HEK293T (cell line): ENCODE data around the gene EFCC1.

Experiments
- CTCF ChIA-PET: fragments of 350-600 bp; formaldehyde crosslinking; extraction: SDS; loops from one replicate; lab custom pipeline; 2021; ENCODE audit warnings: antibody characterized with exemption, inconsistent platforms; lab: Yijun Ruan, JAX
- POLR2A ChIA-PET: fragments of 350-600 bp; formaldehyde crosslinking; extraction: SDS; loops from one replicate; lab custom pipeline; 2020; ENCODE audit warnings: antibody characterized with exemption, inconsistent platforms; lab: Yijun Ruan, JAX
- DNase-seq: peaks from one replicate; pipeline ENCODE4 v3.0.0; 2012; ENCODE audit warnings: mixed read lengths; ENCODE audit errors: extremely low spot score
- ARNT ChIP-seq: fragments of 450-650 bp; IDR thresholded peaks from 2 replicates; pipeline ENCODE4 v1.6.1; 2017; ENCODE audit warnings: mild to moderate bottlenecking
- BHLHE40 ChIP-seq: fragments of 450-650 bp; IDR thresholded peaks from 2 replicates; pipeline ENCODE4 v1.6.1; 2016; ENCODE audit warnings: mild to moderate bottlenecking, moderate library complexity, borderline replicate concordance
- CTBP1 ChIP-seq: fragments of 450-650 bp; IDR thresholded peaks from 2 replicates; pipeline ENCODE4 v1.6.1; 2016; ENCODE audit warnings: borderline replicate concordance
- ELF4 ChIP-seq: fragments of 450-650 bp; IDR thresholded peaks from 2 replicates; pipeline ENCODE4 v1.6.1; 2017; ENCODE audit warnings: antibody characterized with exemption
- FOXA1 ChIP-seq: fragments of 450-650 bp; IDR thresholded peaks from 2 replicates; pipeline ENCODE4 v1.6.1; 2016; ENCODE audit warnings: mild to moderate bottlenecking
- FOXK2 ChIP-seq: fragments of 450-650 bp; IDR thresholded peaks from 2 replicates; pipeline ENCODE4 v1.6.1; 2016; ENCODE audit warnings: mild to moderate bottlenecking
- FOXM1 ChIP-seq: fragments of 450-650 bp; IDR thresholded peaks from 2 replicates; pipeline ENCODE4 v1.6.1; 2017; ENCODE audit warnings: mild to moderate bottlenecking, borderline replicate concordance
- HDGF ChIP-seq: fragments of 450-650 bp; IDR thresholded peaks from 2 replicates; pipeline ENCODE4 v1.6.1; 2017; ENCODE audit warnings: antibody characterized with exemption, borderline replicate concordance
- L3MBTL2 ChIP-seq: fragments of 450-650 bp; conservative IDR thresholded peaks from 2 replicates; pipeline ENCODE4 v1.6.1; 2016; ENCODE audit warnings: mild to moderate bottlenecking
- LEF1 ChIP-seq: fragments of 450-650 bp; IDR thresholded peaks from 2 replicates; pipeline ENCODE4 v1.6.1; 2017; ENCODE audit warnings: mild to moderate bottlenecking, borderline replicate concordance
- NFRKB ChIP-seq: fragments of 450-650 bp; IDR thresholded peaks from 2 replicates; pipeline ENCODE4 v1.6.1; 2016; ENCODE audit warnings: mild to moderate bottlenecking, moderate library complexity
- PKNOX1 ChIP-seq: fragments of 450-650 bp; IDR thresholded peaks from 2 replicates; pipeline ENCODE4 v1.6.1; 2016
- SP1 ChIP-seq: fragments of 450-650 bp; IDR thresholded peaks from 2 replicates; pipeline ENCODE4 v1.6.1; 2017
- SUZ12 ChIP-seq: fragments of 450-650 bp; IDR thresholded peaks from 2 replicates; pipeline ENCODE4 v1.6.1; 2016; ENCODE audit warnings: mild to moderate bottlenecking
- TARDBP ChIP-seq: fragments of 450-650 bp; IDR thresholded peaks from 2 replicates; pipeline ENCODE4 v1.6.1; 2016
- ZNF384 ChIP-seq: fragments of 450-650 bp; IDR thresholded peaks from 2 replicates; pipeline ENCODE4 v1.6.1; 2016

The EFCC1 gene

GRCh38 chr3:128993461-128994172 lies 7.5 kb upstream of the EFCC1 start, which contains the start of gene CFAP92:
Gene CFAP92 (minus strand): TSS chr3:128994076. CDS start chr3:128993304, 772 bp downstream.
- ChIA-PET POLR2A (interaction anchor here (0.7 to 1.2 kb wide), 4 partner anchors 12 to 72 kb away, joined by 3 to 5 read pairs (median 4); no protein-coding TSS in a partner anchor), CTCF (interaction anchor here (0.6 to 0.8 kb wide), 2 partner anchors 10 to 1299 kb away, joined by 3 to 4 read pairs; no protein-coding TSS in a partner anchor)
- peak; percentile 86 for DNase-seq
- TF ChIP-seq BHLHE40 = no peak
- peak; percentile 40 for TF ChIP-seq L3MBTL2

- TF ChIP-seq FOXK2 = no peak
- TF ChIP-seq ARNT = no peak
- TF ChIP-seq L3MBTL2 = no peak
- no peak for TF ChIP-seq LEF1
- no peak for TF ChIP-seq BHLHE40
- TF ChIP-seq PKNOX1 = no peak
- TF ChIP-seq CTBP1 = no peak
- TF ChIP-seq FOXM1 = no peak
- TF ChIP-seq NFRKB = no peak
- no peak for TF ChIP-seq SP1
- ChIA-PET POLR2A (interaction anchor here (0.7 to 1.2 kb wide), 4 partner anchors 12 to 72 kb away, joined by 3 to 5 read pairs (median 4); no protein-coding TSS in a partner anchor), CTCF (interaction anchor here (0.8 kb wide), 1 partner anchor 11 kb away, joined by 3 read pairs; no protein-coding TSS in a partner anchor)
- no peak for DNase-seq
Measured at GRCh38 chr3:128994173-128994512, 7.0 kb upstream of the EFCC1 start.

- ChIA-PET POLR2A (interaction anchor here (0.7 to 1.2 kb wide), 4 partner anchors 13 to 71 kb away, joined by 3 to 5 read pairs (median 4); no protein-coding TSS in a partner anchor), CTCF (interaction anchor here (0.8 kb wide), 1 partner anchor 12 kb away, joined by 3 read pairs; no protein-coding TSS in a partner anchor)
- no peak for DNase-seq
Measured at GRCh38 chr3:128994581-128995546, 6.2 kb upstream of the EFCC1 start.

GRCh38 chr3:128995737-128996136 lies 5.4 kb upstream of the EFCC1 start:
- TF ChIP-seq ZNF384 (no peak), FOXM1 (no peak), L3MBTL2 (no peak), SP1 (no peak), CTBP1 (no peak), FOXK2 (no peak), SUZ12 (no peak), FOXA1 (no peak), PKNOX1 (no peak), ARNT (no peak), TARDBP (no peak), BHLHE40 (no peak), NFRKB (no peak), ELF4 (no peak)
- ChIA-PET POLR2A (no interaction called here), CTCF (interaction anchor here (0.7 kb wide), 1 partner anchor 1740 kb away, joined by 3 read pairs; no protein-coding TSS in a partner anchor)
- no peak for DNase-seq

More at GRCh38 chr3:128994581-128995546, 6.2 kb upstream of the EFCC1 start:
- TF ChIP-seq ARNT = no peak
- TF ChIP-seq PKNOX1 = no peak
- no peak for TF ChIP-seq SUZ12
- TF ChIP-seq CTBP1 = no peak
- no peak for TF ChIP-seq TARDBP
- no peak for TF ChIP-seq ZNF384
- no peak for TF ChIP-seq SP1

GRCh38 chr3:128996200-128996599 lies 4.9 kb upstream of the EFCC1 start:
- CTCF ChIA-PET = interaction anchor here (0.7 kb wide), 1 partner anchor 1739 kb away, joined by 3 read pairs; no protein-coding TSS in a partner anchor
- POLR2A ChIA-PET = no interaction called here
- TF ChIP-seq NFRKB = no peak
- no peak for TF ChIP-seq HDGF
- no peak for TF ChIP-seq PKNOX1
- no peak for TF ChIP-seq CTBP1
- TF ChIP-seq BHLHE40 = no peak
- TF ChIP-seq LEF1 = no peak
- TF ChIP-seq ARNT = no peak
- TF ChIP-seq FOXM1 = no peak
- no peak for DNase-seq
